ENCODE measurements around the gene CHTF18.

DNA sequence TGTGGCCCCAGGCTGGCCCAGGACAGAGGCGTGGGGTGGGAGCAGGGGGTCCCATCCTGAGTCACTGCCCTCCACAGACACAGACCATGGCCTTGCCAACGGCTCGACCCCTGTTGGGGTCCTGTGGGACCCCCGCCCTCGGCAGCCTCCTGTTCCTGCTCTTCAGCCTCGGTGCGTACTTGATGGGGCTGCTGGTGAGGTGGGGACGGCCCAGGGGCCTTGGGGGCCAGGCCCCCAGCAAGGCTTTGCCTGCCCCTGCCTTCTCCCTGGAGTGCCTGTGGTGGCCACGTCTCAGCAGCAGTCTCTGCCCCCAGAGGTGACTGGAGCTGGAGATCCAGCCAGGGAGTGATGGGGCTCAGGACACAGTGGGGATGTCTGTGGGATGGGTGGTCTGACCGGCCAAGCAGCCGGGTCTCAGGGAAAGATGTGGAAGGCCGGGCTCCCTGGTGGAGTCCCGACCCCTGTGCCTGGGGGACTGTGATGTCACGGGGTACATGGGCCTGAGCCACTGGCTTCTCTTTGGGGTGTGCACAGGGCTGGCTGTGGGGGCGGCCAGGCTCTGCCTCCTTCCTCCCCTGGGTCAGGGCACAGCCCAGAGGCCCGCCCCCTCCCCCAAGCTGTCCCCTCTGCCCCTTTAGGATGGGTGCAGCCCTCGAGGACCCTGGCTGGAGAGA lies 25.7 kb upstream of the CHTF18 start:
- TF ChIP-seq, protein P1, sequence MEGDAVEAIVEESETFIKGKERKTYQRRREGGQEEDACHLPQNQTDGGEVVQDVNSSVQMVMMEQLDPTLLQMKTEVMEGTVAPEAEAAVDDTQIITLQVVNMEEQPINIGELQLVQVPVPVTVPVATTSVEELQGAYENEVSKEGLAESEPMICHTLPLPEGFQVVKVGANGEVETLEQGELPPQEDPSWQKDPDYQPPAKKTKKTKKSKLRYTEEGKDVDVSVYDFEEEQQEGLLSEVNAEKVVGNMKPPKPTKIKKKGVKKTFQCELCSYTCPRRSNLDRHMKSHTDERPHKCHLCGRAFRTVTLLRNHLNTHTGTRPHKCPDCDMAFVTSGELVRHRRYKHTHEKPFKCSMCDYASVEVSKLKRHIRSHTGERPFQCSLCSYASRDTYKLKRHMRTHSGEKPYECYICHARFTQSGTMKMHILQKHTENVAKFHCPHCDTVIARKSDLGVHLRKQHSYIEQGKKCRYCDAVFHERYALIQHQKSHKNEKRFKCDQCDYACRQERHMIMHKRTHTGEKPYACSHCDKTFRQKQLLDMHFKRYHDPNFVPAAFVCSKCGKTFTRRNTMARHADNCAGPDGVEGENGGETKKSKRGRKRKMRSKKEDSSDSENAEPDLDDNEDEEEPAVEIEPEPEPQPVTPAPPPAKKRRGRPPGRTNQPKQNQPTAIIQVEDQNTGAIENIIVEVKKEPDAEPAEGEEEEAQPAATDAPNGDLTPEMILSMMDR (IDR thresholded peaks at IDR 0.05): no peak
- no peak for TF ChIP-seq EP300 (IDR thresholded peaks at IDR 0.05)
